HG02973 (cell line): Measurements from ENCODE around the gene TLK2.
"Not testable (repeated sequence)": the region's sequence is repeated elsewhere in the genome, so short reads cannot be mapped to it uniquely, and the experiment has no call there.

ENCODE experiments used
- ATAC-seq: cut with Tn5 transposase; IDR thresholded peaks from one replicate; pipeline ENCODE4 v1.9.1; 2021; ENCODE audit warnings: moderate library complexity; ENCODE audit not compliant: unreplicated experiment

TLK2 gene

GRCh38 chr17:62478424-62478879 lies at the start of gene TLK2:
TLK2 (plus strand) TSS chr17:62478825; CDS start chr17:62481126, 2,301 bp downstream.
- peak; percentile 68 for ATAC-seq

DNA sequence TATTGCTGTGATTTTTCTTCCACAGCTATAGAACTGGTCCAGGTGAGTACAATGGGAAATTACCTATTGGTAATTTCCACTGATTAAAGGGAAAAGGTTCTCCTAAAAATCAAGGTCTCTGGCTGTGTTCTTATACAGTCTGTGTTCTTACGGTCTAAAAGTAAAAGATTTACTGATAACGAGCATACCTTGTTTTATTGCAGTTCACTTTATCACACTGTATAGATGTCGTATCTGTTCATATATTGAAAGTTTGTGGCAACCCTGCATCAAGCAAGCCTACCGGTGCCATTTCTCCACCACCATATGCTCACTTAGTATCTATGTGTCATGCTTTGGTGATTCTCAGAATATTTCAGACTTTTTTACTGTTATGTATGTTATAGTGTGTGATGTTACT lies 43.4 kb upstream of the TLK2 start:
- ATAC-seq = not testable (repeated sequence)

GRCh38 chr17:62441181-62441580 lies 37.4 kb upstream of the TLK2 start:
- not testable (repeated sequence) for ATAC-seq

- no peak for ATAC-seq
Measured at GRCh38 chr17:62444063-62444462, 34.6 kb upstream of the TLK2 start.

DNA sequence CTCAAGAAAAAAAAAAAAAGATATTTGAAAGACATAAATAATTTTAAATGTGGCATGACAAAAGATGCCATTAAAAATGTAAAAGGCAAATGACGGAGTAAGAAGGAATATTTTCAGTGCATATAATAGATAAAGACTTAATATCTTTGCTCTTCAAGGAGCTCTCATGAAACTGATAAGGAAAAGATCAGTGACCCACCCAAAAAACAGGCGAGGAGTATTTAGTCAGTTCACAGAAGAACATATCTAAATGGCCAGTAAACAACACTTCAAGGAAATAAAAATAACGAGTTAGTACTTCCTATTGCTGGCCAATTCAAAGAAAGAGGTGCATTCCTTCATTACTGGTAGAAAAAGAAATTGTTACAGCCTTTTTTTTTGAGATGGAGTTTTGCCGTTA lies 32.8 kb upstream of the TLK2 start:
- not testable (repeated sequence) for ATAC-seq

DNA sequence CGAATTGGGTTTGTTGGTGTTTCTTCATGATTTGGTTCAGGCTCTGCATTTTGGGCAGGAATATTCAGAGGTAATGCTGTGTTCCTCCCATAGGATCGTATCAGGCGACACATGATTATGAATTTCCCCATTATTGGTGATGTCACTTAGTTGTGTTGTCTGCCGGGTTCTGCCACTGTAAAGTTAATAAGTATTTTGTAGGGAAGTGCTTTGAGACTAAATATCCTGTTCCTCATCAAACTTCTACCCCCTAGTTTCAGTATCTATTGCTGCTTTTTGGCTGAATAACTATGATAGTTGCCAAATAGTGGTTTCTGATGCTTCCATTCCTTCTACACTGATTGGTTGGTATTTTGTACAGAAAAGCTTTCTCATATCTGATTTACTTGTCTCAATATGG lies 26.4 kb upstream of the TLK2 start:
- not testable (repeated sequence) for ATAC-seq

DNA sequence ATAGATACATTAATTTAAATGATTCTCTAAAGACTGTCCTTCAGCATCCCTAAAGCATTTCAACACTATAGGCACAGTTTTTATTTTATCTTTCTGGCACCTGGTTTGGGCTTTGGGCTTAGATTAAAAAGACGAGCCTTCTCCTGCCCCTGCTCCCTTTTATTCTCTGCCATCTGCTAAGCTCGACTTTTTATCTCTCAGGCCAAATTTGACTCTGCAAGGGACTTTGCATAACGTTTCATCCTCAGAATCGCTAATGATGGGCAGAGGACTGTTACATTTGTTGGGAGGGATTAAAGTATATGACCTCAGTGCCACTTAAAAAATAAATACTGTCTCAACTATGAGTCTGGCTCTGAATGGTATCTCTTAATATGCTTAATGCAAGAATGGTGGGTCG lies 25.6 kb upstream of the TLK2 start:
- not testable (repeated sequence) for ATAC-seq

DNA sequence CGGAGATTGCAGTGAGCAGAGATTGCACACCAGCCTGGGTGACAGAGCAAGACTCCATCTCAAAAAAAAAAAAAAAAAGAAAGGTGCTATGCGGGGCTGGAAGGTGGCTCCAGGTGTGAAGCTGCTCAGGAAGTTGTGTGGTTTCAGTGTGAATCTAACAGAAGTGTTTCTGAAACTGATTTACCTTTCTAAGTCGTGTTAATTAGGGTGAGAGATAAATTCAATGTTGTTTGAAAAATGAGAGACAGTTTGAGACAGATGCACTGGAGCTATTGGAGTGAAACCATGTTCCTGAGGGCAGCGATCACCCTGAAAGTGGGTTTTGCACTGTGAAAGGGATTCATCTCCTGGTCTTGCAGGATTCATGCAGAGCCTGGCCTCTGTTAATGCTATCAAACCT lies 25.0 kb upstream of the TLK2 start:
- ATAC-seq = peak; percentile 37

DNA sequence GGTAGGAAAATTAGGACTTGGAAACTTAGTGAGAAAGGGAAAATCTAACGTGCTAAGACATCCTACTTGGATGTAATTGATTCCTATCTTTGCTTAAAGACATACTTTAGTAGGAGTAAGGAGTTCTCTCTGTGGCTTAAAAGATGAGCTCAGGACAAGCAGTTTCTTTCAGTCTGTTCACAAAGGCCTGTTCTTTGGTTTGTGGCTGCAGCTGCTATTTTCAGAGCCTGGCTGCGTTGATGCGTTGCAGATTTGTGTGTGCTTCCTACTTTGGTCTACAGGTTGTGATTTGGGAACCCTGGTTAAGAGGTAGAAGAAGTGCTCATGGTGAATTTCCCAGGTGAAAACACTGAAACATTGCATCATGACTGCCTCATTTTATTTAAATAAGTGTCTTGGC lies 24.5 kb upstream of the TLK2 start:
- ATAC-seq = peak; percentile 56

DNA sequence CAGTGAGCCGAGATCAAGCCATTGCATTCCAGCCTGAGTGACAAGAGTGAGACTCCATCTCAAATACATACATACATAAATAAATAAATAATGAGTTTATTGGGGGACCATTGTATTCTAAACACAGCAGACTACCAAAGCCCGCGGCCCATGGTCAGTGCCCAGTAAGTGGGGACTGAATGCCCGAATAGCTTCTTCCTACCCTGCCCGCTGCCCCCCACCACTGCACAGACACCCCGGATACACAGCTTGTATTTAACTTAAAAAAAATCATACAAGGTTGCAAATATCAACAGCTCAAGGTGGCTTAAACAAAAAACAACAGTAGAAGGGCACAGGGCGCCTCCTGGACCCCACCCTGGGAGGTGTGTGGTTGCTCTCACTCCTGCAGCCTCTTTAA lies 22.6 kb upstream of the TLK2 start:
- no peak for ATAC-seq

- not testable (repeated sequence) for ATAC-seq
Measured at GRCh38 chr17:62458483-62458882, 20.1 kb upstream of the TLK2 start.

DNA sequence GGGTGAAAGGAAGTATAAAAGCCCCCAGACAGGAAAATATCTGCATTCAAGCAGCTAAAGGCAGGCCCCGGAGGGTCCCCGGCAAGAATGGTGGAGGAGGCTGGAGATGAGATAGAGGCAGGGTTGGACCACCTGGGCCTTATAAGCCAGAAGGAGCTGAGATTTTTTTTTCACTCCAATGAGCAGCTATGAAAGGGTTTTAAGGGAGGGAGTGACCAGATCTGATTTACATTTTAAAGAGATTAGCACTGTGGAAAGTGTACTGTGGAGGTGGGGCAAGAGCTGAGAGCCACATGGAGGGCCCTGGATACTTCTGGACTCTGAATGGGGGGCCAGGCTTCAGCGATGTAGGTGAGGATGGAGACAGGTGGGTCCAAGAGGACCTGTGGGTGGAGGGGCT lies 14.2 kb upstream of the TLK2 start:
- not testable (repeated sequence) for ATAC-seq

- not testable (repeated sequence) for ATAC-seq
Measured at GRCh38 chr17:62465271-62465670, 13.4 kb upstream of the TLK2 start.

- not testable (repeated sequence) for ATAC-seq
Measured at GRCh38 chr17:62470666-62471379, 7.8 kb upstream of the TLK2 start.

- ATAC-seq = not testable (repeated sequence)
Measured at GRCh38 chr17:62471380-62471880, 7.2 kb upstream of the TLK2 start.

GRCh38 chr17:62473030-62473982 lies 5.3 kb upstream of the TLK2 start:
- ATAC-seq = not testable (repeated sequence)

DNA sequence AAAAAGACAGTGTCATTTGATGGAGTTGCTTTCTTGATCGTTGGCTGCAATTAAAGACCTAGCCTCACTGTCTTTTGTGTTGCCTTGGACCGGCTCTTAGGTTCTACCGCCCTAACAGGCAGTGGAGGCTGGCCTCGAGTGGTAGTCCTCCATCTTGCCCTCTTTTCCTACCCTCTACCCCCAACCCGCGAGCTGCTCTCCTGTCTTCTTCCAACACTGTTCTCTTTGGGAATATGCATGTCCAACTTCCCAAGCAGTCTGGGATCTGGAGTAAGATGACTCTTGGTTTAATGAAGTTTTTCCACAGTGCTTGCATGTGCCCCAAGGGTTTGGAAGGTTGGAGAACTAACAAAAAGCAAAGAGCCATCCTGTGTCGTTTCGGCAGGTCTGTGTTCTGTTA lies 1.5 kb upstream of the TLK2 start:
- ATAC-seq = not testable (repeated sequence)

DNA sequence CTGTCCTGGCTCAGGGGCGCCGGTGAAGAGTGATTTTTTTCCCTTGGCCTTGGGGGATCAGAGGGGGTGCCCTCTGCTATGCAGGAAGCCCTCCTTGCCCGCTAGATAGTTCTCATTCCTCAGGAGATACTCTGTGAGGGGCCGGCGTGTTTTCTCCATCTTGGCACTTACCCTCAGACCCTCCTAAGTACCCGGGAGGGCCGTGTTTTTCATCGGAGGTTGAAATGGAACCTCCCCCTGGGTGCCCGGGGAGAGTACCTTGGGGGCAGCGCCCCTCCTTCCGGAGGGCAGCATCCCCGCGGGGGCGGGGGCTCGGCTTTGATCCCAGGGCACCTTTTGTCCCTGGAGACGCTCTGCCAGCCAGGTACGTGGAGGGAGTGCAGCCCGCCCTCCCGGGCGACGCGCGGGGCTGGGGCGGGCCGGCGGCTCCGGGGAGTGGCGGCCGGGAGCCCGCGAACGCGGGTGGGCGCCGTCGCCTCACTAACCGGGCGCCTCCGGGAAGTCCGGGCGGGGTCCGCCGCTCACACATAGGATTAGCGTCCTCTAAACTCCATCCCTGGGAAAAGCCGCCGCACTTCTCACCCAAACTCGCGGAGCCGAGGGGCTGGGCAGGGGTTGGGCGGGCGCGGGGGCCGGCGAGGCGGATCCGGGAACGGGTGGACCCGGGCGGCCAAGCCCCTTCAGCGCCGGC lies 762 bp upstream of the TLK2 start:
- peak; percentile 26 for ATAC-seq

- ATAC-seq = peak; percentile 37
Measured at GRCh38 chr17:62478880-62479638, 434 bp downstream of the TLK2 start.

GRCh38 chr17:62479639-62480258 lies 1.1 kb downstream of the TLK2 start:
- ATAC-seq = not testable (repeated sequence)
